Stomach (tissue), 4 donors: ENCODE results near the gene PSD2.

ENCODE experiments used
- CTCF ChIP-seq, 7 experiments: fragments of 450-650 bp in 4 of 7; fragments of 200-600 bp in 3 of 7; sonication (generic) in 3 of 7; IDR thresholded peaks; one replicate each; pipeline ENCODE4 v1.5.1; 2016 to 2019; ENCODE audit warnings: antibody characterized with exemption in 7 of 7, control low read depth in 2 of 7, mild to moderate bottlenecking in 1 of 7
- EP300 ChIP-seq: sonication (generic); formaldehyde crosslinking; IDR thresholded peaks from one replicate; pipeline ENCODE4 v1.6.1; 2017; ENCODE audit warnings: antibody characterized with exemption
- POLR2A ChIP-seq, 4 donors: fragments of 450-650 bp; IDR thresholded peaks; one replicate each; pipeline ENCODE4 v1.6.1; 2016; ENCODE audit warnings: antibody characterized with exemption in 4 of 4, control low read depth in 2 of 4, mild to moderate bottlenecking in 1 of 4, moderate library complexity in 1 of 4
- POLR2AphosphoS5 ChIP-seq, 3 donors: sonication (generic); formaldehyde crosslinking; IDR thresholded peaks; one replicate each; pipeline ENCODE4 v1.6.1; 2016; ENCODE audit warnings: antibody characterized with exemption in 3 of 3

GRCh38 chr5:139803978-139804377 lies 8.4 kb downstream of the PSD2 start:
- TF ChIP-seq CTCF (IDR thresholded peaks at IDR 0.05) = no peak
- TF ChIP-seq POLR2AphosphoS5 (IDR thresholded peaks at IDR 0.05) = no peak
- no peak for TF ChIP-seq POLR2A (IDR thresholded peaks at IDR 0.05)
- no peak for TF ChIP-seq EP300
